GM12873 (cell line): Measurements from ENCODE around the gene XPR1.

Experiments used
- CTCF ChIP-seq: IDR thresholded peaks from 2 replicates; pipeline ENCODE4 v1.5.1; 2012; ENCODE audit warnings: low read depth, mild to moderate bottlenecking, moderate library complexity, low read length, control low read depth; ENCODE audit not compliant: insufficient read depth; ENCODE audit errors: missing control alignments

Gene XPR1

GRCh38 chr1:180849031-180849775 is 217.4 kb downstream of the XPR1 start:
- no peak for TF ChIP-seq CTCF

- no peak for TF ChIP-seq CTCF
Measured at GRCh38 chr1:180851995-180852887, 220.4 kb downstream of the XPR1 start.

- no peak for TF ChIP-seq CTCF
Measured at GRCh38 chr1:180854001-180854400, 222.2 kb downstream of the XPR1 start.

GRCh38 chr1:180854456-180854855 is 222.6 kb downstream of the XPR1 start:
- TF ChIP-seq CTCF, result no peak

- no peak for TF ChIP-seq CTCF
Measured at GRCh38 chr1:180859306-180859705, 227.5 kb downstream of the XPR1 start.

- TF ChIP-seq CTCF, result no peak
Measured at GRCh38 chr1:180860535-180860934, 228.7 kb downstream of the XPR1 start.

- TF ChIP-seq CTCF, result no peak
Measured at GRCh38 chr1:180862305-180862704, 230.5 kb downstream of the XPR1 start.
